Measurements from ENCODE around the gene PARVB. TPM values are rescaled to one million over a fixed set of nuclear protein-coding genes. Genes with fewer than 3 reads are reported as not detected.

The PARVB gene
- total RNA-seq, 1 donor from 2014 or later, result 79.9 TPM

- DNase-seq (ENCODE audit: low read depth), result no peak
- no peak for TF ChIP-seq CTCF (conservative IDR thresholded peaks at IDR 0.05; ENCODE audit: low read depth, low read length)
- H3K4me3 ChIP-seq (ENCODE audit: low read depth, low read length), result no peak overlapping the region
These were observed 122.2 kb downstream of the PARVB start for GRCh38 chr22:44146088-44146861.

- TF ChIP-seq CTCF (conservative IDR thresholded peaks at IDR 0.05; ENCODE audit: low read depth, low read length), result no peak
- H3K4me3 ChIP-seq (ENCODE audit: low read depth, low read length), result no peak overlapping the region
- no peak for DNase-seq (ENCODE audit: low read depth)
These were observed 123.0 kb downstream of the PARVB start for GRCh38 chr22:44147008-44147645.

- no peak overlapping the region for H3K4me3 ChIP-seq (ENCODE audit: low read depth, low read length)
- TF ChIP-seq CTCF (conservative IDR thresholded peaks at IDR 0.05; ENCODE audit: low read depth, low read length), result no peak
- DNase-seq (ENCODE audit: low read depth), result no peak
These were observed 123.9 kb downstream of the PARVB start for GRCh38 chr22:44147821-44148574.

DNA sequence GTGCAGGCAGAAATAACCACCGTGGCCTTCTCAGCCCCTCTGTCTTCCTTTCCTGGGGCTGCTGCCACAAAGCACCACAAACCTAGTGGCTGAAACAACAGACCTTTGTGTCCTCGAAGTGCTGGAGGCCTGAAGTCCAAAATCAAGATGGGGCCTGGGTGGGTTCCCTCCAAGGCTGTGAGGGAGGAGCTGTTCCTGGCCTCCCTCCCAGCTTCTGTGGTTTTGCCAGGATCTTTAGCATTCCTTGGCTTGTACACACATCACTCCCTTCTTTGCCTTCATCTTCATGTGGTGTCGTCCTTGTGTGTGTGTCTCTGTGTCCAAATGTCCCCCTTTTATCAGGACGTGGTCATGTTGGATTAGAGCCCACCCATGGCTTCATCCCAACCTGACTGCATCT is 127.6 kb downstream of the PARVB start:
- no peak for TF ChIP-seq CTCF (conservative IDR thresholded peaks at IDR 0.05; ENCODE audit: low read depth, low read length)

GRCh38 chr22:44153710-44154109 is 129.6 kb downstream of the PARVB start:
- DNase-seq (ENCODE audit: low read depth), result no peak

More for the DNA sequence above, 127.6 kb downstream of the PARVB start:
- H3K4me3 ChIP-seq (ENCODE audit: low read depth, low read length), result no peak overlapping the region
- no peak for DNase-seq (ENCODE audit: low read depth)

DNA sequence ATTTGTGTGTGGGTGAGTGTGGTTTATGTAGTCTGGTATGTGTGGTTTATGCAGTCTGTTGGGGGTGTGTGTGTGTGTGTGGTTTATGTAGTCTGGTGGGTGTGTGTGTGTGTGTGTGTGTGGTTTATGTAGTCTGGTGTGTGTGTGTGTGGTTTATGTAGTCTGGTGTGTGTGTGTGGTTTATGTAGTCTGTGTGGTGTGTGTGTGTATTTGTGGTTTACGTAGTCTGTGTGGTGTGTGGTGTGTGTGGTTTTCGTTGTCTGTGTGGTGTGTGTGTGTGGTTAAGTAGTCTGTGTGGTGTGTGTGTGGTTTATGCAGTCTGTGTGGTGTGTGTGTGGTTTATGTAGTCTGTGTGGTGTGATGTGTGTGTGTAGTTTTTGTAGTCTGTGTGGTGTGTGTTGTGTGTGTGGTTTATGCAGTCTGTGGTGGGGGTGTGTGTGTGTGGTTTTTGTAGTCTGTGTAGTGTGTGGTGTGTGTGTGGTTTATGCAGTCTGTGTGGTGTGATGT is 130.4 kb downstream of the PARVB start:
- no peak for TF ChIP-seq CTCF (conservative IDR thresholded peaks at IDR 0.05; ENCODE audit: low read depth, low read length)
- no peak overlapping the region for H3K4me3 ChIP-seq (ENCODE audit: low read depth, low read length)
- no peak for DNase-seq (ENCODE audit: low read depth)

More at GRCh38 chr22:44153710-44154109, 129.6 kb downstream of the PARVB start:
- no peak for TF ChIP-seq CTCF (conservative IDR thresholded peaks at IDR 0.05; ENCODE audit: low read depth, low read length)
- H3K4me3 ChIP-seq (ENCODE audit: low read depth, low read length), result no peak overlapping the region

All from epithelial cell of proximal tubule (primary cell).